Upper lobe of left lung (tissue), 4 donors: ENCODE results near the gene ZNF500.

Experiments used
- CTCF ChIP-seq, 6 experiments: fragments of 450-650 bp in 4 of 6; fragments of 200-600 bp in 2 of 6; sonication (generic) in 2 of 6; IDR thresholded peaks; one replicate each; pipeline ENCODE4 v1.5.1; 2016 to 2019; ENCODE audit warnings: antibody characterized with exemption in 6 of 6
- EP300 ChIP-seq, 4 donors: sonication (generic); formaldehyde crosslinking; IDR thresholded peaks; one replicate each; pipeline ENCODE4 v1.5.1; 2017; ENCODE audit warnings: antibody characterized with exemption in 4 of 4, control low read depth in 2 of 4

GRCh38 chr16:4746215-4746614 is 20.7 kb downstream of the ZNF500 start:
- no peak for TF ChIP-seq CTCF (IDR thresholded peaks at IDR 0.05)
- no peak for TF ChIP-seq EP300 (IDR thresholded peaks at IDR 0.05)
